DOHH2 (cell line): ENCODE measurements around the gene ABR.

Experiments
- EZH2phosphoT487 ChIP-seq: fragments of 200-600 bp; sonication (generic); IDR thresholded peaks from 2 replicates; pipeline ENCODE4 v1.6.1; 2017; ENCODE audit warnings: borderline replicate concordance, mild to moderate bottlenecking, antibody characterized with exemption, low read length, moderate library complexity, mixed read lengths
- TF ChIP-seq, protein P1 (sequence below): fragments of 200-600 bp; sonication (generic); IDR thresholded peaks from one replicate; pipeline ENCODE4 v1.5.1; 2014; ENCODE audit warnings: antibody characterized with exemption, mild to moderate bottlenecking, low read depth, low read length; ENCODE audit not compliant: poor library complexity, severe bottlenecking

DNA sequence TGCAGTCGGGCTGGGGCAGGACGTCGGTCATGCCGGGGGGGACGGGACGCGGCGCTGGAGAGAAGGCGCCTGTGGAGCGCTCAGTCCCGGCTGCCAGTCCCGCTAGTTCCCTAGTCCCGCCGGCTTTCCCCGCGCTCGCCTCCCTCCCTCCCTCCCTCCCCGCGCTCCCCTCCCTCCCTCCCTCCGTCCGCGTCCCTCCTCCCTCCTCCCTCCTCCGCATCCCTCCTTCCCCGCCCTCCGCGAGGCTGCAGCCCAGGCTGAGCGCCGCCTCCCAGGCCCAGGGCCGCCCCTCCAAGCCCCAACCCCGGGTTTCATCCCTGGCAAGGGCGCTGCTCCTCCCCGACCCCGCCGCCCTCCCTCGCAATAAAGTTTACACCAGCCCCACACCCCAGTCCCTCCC is 148.1 kb downstream of the ABR start:
- TF ChIP-seq, protein P1, sequence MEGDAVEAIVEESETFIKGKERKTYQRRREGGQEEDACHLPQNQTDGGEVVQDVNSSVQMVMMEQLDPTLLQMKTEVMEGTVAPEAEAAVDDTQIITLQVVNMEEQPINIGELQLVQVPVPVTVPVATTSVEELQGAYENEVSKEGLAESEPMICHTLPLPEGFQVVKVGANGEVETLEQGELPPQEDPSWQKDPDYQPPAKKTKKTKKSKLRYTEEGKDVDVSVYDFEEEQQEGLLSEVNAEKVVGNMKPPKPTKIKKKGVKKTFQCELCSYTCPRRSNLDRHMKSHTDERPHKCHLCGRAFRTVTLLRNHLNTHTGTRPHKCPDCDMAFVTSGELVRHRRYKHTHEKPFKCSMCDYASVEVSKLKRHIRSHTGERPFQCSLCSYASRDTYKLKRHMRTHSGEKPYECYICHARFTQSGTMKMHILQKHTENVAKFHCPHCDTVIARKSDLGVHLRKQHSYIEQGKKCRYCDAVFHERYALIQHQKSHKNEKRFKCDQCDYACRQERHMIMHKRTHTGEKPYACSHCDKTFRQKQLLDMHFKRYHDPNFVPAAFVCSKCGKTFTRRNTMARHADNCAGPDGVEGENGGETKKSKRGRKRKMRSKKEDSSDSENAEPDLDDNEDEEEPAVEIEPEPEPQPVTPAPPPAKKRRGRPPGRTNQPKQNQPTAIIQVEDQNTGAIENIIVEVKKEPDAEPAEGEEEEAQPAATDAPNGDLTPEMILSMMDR: no peak
- no peak for TF ChIP-seq EZH2phosphoT487
